ENCODE measurements around the gene ZNF100.

The ZNF100 gene

DNA sequence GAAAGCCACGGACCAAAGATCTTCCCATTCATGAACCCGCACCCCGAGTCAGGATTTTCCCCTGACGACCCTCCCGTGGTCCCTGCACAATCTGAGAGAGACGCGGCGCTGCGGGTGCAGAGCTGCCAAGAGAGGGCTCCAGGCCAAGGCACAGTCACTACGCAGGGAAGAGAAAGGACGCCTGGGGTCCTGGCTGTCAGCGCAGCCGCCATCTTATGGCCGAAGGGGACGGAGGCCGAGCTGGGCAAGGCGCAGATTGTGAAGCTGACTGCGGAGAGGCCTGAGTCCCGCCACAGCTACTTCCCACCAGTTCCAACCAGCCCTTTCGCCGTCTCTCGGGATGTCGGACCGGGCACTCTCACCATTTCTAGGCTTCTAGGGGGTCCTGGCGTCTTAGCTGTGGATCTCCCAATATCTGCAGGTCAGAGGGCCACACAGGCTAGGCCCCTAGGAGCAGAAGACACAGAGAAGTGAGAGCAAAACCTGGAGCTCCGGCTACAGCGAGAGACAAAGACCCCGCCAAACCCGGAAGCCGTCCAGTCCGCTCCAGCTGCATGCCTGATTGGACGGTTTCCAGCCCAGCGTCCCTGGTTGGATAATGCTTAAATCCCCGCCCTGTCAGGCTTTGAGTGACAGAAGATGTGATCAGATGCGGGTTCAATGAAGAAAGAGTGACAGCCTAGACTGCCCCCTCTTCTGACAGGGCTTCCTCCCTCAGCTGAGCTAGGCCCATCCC is at the start of gene ZNF100:
Gene ZNF100, minus strand, starts transcription at position 515 of the 736 bp plus-strand sequence. Its CDS starts 150 bp downstream, at position 365.
- ChIA-PET CTCF (interaction anchor here (0.6 kb wide), 2 partner anchors 378 to 680 kb away, joined by 3 read pairs; no protein-coding TSS in a partner anchor), POLR2A (interaction anchor here (0.6 to 1.6 kb wide), 14 partner anchors 10 to 1715 kb away, joined by 3 to 26 read pairs (median 4); partner anchors contain the start of genes ZNF43, ZNF431, ZNF493 and ZNF708)
- TF ChIP-seq YY1 (tag by site-specific recombination; IDR thresholded peaks at IDR 0.05) (peak; percentile 43; the same call in 1 of the 2 replicates), ZNF239 (tag by site-specific recombination; IDR thresholded peaks at IDR 0.05) (no peak), ZNF292 (tag by site-specific recombination; IDR thresholded peaks at IDR 0.05; ENCODE audit: borderline replicate concordance, low read depth) (no peak), ZNF157 (tag by site-specific recombination; IDR thresholded peaks at IDR 0.05) (no peak), SP3 (tag by site-specific recombination; IDR thresholded peaks at IDR 0.05) (peak; percentile 52; the same call in 1 of the 2 replicates), ZFP41 (tag by site-specific recombination; IDR thresholded peaks at IDR 0.05; ENCODE audit: borderline replicate concordance) (no peak), ZXDB (tag by site-specific recombination; IDR thresholded peaks at IDR 0.05) (0 out of 2 replicates have a peak, but pooled peaks have one; percentile 31), ZNF140 (tag by site-specific recombination; IDR thresholded peaks at IDR 0.05) (no peak), SP2 (tag by site-specific recombination; IDR thresholded peaks at IDR 0.05) (peak; percentile 88), SP7 (tag by site-specific recombination; IDR thresholded peaks at IDR 0.05) (0 out of 2 replicates have a peak, but pooled peaks have one; percentile 43), ZNF350 (tag by site-specific recombination; IDR thresholded peaks at IDR 0.05) (no peak), ZNF335 (tag by site-specific recombination; conservative IDR thresholded peaks at IDR 0.05) (peak; percentile 97), ZBTB17 (tag by site-specific recombination; IDR thresholded peaks at IDR 0.05) (0 out of 2 replicates have a peak, but pooled peaks have one; percentile 14)
- TF ChIP-seq, protein P1, sequence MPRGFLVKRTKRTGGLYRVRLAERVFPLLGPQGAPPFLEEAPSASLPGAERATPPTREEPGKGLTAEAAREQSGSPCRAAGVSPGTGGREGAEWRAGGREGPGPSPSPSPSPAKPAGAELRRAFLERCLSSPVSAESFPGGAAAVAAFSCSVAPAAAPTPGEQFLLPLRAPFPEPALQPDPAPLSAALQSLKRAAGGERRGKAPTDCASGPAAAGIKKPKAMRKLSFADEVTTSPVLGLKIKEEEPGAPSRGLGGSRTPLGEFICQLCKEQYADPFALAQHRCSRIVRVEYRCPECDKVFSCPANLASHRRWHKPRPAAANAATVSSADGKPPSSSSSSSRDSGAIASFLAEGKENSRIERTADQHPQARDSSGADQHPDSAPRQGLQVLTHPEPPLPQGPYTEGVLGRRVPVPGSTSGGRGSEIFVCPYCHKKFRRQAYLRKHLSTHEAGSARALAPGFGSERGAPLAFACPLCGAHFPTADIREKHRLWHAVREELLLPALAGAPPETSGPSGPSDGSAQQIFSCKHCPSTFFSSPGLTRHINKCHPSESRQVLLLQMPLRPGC (tag by site-specific recombination; IDR thresholded peaks at IDR 0.05), result no peak
- TF ChIP-seq, protein P2, sequence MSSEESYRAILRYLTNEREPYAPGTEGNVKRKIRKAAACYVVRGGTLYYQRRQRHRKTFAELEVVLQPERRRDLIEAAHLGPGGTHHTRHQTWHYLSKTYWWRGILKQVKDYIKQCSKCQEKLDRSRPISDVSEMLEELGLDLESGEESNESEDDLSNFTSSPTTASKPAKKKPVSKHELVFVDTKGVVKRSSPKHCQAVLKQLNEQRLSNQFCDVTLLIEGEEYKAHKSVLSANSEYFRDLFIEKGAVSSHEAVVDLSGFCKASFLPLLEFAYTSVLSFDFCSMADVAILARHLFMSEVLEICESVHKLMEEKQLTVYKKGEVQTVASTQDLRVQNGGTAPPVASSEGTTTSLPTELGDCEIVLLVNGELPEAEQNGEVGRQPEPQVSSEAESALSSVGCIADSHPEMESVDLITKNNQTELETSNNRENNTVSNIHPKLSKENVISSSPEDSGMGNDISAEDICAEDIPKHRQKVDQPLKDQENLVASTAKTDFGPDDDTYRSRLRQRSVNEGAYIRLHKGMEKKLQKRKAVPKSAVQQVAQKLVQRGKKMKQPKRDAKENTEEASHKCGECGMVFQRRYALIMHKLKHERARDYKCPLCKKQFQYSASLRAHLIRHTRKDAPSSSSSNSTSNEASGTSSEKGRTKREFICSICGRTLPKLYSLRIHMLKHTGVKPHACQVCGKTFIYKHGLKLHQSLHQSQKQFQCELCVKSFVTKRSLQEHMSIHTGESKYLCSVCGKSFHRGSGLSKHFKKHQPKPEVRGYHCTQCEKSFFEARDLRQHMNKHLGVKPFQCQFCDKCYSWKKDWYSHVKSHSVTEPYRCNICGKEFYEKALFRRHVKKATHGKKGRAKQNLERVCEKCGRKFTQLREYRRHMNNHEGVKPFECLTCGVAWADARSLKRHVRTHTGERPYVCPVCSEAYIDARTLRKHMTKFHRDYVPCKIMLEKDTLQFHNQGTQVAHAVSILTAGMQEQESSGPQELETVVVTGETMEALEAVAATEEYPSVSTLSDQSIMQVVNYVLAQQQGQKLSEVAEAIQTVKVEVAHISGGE (tag by site-specific recombination; conservative IDR thresholded peaks at IDR 0.05; ENCODE audit: low read depth), result 0 out of 2 replicates have a peak, but pooled peaks have one; percentile 14
- TF ChIP-seq, protein P3, sequence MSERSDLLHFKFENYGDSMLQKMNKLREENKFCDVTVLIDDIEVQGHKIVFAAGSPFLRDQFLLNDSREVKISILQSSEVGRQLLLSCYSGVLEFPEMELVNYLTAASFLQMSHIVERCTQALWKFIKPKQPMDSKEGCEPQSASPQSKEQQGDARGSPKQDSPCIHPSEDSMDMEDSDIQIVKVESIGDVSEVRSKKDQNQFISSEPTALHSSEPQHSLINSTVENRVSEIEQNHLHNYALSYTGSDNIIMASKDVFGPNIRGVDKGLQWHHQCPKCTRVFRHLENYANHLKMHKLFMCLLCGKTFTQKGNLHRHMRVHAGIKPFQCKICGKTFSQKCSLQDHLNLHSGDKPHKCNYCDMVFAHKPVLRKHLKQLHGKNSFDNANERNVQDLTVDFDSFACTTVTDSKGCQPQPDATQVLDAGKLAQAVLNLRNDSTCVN (tag by site-specific recombination; optimal IDR thresholded peaks at IDR 0.05), result peak; percentile 14
- TF ChIP-seq, protein P4, sequence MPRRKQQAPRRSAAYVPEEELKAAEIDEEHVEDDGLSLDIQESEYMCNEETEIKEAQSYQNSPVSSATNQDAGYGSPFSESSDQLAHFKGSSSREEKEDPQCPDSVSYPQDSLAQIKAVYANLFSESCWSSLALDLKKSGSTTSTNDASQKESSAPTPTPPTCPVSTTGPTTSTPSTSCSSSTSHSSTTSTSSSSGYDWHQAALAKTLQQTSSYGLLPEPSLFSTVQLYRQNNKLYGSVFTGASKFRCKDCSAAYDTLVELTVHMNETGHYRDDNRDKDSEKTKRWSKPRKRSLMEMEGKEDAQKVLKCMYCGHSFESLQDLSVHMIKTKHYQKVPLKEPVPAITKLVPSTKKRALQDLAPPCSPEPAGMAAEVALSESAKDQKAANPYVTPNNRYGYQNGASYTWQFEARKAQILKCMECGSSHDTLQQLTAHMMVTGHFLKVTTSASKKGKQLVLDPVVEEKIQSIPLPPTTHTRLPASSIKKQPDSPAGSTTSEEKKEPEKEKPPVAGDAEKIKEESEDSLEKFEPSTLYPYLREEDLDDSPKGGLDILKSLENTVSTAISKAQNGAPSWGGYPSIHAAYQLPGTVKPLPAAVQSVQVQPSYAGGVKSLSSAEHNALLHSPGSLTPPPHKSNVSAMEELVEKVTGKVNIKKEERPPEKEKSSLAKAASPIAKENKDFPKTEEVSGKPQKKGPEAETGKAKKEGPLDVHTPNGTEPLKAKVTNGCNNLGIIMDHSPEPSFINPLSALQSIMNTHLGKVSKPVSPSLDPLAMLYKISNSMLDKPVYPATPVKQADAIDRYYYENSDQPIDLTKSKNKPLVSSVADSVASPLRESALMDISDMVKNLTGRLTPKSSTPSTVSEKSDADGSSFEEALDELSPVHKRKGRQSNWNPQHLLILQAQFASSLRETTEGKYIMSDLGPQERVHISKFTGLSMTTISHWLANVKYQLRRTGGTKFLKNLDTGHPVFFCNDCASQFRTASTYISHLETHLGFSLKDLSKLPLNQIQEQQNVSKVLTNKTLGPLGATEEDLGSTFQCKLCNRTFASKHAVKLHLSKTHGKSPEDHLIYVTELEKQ (tag by site-specific recombination; IDR thresholded peaks at IDR 0.05; ENCODE audit: borderline replicate concordance), result peak; percentile 65; the same call in 1 of the 2 replicates
- TF ChIP-seq, protein P5, sequence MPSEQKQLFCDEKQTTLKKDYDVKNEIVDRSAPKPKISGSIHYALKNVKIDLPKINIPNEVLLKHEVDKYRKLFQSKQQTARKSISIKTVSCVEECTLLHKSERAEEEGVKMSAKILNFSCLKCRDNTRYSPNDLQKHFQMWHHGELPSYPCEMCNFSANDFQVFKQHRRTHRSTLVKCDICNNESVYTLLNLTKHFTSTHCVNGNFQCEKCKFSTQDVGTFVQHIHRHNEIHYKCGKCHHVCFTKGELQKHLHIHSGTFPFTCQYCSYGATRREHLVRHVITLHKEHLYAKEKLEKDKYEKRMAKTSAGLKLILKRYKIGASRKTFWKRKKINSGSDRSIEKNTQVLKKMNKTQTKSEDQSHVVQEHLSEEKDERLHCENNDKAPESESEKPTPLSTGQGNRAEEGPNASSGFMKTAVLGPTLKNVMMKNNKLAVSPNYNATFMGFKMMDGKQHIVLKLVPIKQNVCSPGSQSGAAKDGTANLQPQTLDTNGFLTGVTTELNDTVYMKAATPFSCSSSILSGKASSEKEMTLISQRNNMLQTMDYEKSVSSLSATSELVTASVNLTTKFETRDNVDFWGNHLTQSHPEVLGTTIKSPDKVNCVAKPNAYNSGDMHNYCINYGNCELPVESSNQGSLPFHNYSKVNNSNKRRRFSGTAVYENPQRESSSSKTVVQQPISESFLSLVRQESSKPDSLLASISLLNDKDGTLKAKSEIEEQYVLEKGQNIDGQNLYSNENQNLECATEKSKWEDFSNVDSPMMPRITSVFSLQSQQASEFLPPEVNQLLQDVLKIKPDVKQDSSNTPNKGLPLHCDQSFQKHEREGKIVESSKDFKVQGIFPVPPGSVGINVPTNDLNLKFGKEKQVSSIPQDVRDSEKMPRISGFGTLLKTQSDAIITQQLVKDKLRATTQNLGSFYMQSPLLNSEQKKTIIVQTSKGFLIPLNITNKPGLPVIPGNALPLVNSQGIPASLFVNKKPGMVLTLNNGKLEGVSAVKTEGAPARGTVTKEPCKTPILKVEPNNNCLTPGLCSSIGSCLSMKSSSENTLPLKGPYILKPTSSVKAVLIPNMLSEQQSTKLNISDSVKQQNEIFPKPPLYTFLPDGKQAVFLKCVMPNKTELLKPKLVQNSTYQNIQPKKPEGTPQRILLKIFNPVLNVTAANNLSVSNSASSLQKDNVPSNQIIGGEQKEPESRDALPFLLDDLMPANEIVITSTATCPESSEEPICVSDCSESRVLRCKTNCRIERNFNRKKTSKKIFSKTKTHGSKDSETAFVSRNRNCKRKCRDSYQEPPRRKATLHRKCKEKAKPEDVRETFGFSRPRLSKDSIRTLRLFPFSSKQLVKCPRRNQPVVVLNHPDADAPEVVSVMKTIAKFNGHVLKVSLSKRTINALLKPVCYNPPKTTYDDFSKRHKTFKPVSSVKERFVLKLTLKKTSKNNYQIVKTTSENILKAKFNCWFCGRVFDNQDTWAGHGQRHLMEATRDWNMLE (tag by site-specific recombination; conservative IDR thresholded peaks at IDR 0.05; ENCODE audit: low read depth), result 0 out of 2 replicates have a peak, but pooled peaks have one; percentile 22
- TF ChIP-seq, protein P6, sequence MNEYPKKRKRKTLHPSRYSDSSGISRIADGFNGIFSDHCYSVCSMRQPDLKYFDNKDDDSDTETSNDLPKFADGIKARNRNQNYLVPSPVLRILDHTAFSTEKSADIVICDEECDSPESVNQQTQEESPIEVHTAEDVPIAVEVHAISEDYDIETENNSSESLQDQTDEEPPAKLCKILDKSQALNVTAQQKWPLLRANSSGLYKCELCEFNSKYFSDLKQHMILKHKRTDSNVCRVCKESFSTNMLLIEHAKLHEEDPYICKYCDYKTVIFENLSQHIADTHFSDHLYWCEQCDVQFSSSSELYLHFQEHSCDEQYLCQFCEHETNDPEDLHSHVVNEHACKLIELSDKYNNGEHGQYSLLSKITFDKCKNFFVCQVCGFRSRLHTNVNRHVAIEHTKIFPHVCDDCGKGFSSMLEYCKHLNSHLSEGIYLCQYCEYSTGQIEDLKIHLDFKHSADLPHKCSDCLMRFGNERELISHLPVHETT (tag by site-specific recombination; IDR thresholded peaks at IDR 0.05), result no peak

More for the DNA sequence above, at the start of gene ZNF100:
- H3K9me3 ChIP-seq (ENCODE audit: control insufficient read depth, insufficient read depth, low read depth, low read length), result no peaks in the 10 kb centered on the region
- H3K4me1 ChIP-seq (ENCODE audit: control insufficient read depth, insufficient read depth, low read length), result no peaks in the 10 kb centered on the region
- peaks cover 8 to 37% of the 10 kb centered on the region in 2 experiments; a peak in 2 of 3 replicates for H3K36me3 ChIP-seq (ENCODE audit: control insufficient read depth in 2 of 2, insufficient read depth in 1 of 2, low read length in 2 of 2)
- H3K4me3 ChIP-seq (ENCODE audit: low read depth, low read length), result peak within 1 kb of the TSS; percentile 97
- peak within 1 kb of the TSS; percentile 74 for H3K27ac ChIP-seq (ENCODE audit: extremely low read depth, low read depth, low read length)
